ENCODE data around the gene SHISAL2B. TPM values are rescaled to one million over a fixed set of nuclear protein-coding genes. Genes with fewer than 3 reads are reported as not detected.
"Not testable (repeated sequence)": the region's sequence is repeated elsewhere in the genome, so short reads cannot be mapped to it uniquely, and the experiment has no call there.

The SHISAL2B gene
- not detected for total RNA-seq
- long read RNA-seq, result 0 reads

GRCh38 chr5:64690417-64691151 lies at the start of gene SHISAL2B:
TSS of gene SHISAL2B (plus strand) at chr5:64690503. CDS start at chr5:64690624, 121 bp downstream.
- no peak for DNase-seq (ENCODE audit: low spot score)
- intact Hi-C loops (cut with DNase I), result no loop called here

- DNase-seq (ENCODE audit: low spot score), result no peak
- intact Hi-C loops (cut with DNase I), result no loop called here
Observed at GRCh38 chr5:64644831-64645230, 45.5 kb upstream of the SHISAL2B start.

- DNase-seq (ENCODE audit: low spot score), result no peak
- intact Hi-C loops (cut with DNase I), result no loop called here
Observed at GRCh38 chr5:64646169-64646568, 44.1 kb upstream of the SHISAL2B start.

- DNase-seq (ENCODE audit: low spot score), result no peak
- intact Hi-C loops (cut with DNase I), result no loop called here
Observed at GRCh38 chr5:64649512-64649911, 40.8 kb upstream of the SHISAL2B start.

GRCh38 chr5:64653766-64654560 lies 36.3 kb upstream of the SHISAL2B start:
- DNase-seq (ENCODE audit: low spot score), result no peak
- intact Hi-C loops (cut with DNase I), result no loop called here

- no peak for DNase-seq (ENCODE audit: low spot score)
- intact Hi-C loops (cut with DNase I), result no loop called here
Observed at GRCh38 chr5:64654561-64654938, 35.8 kb upstream of the SHISAL2B start.

- DNase-seq (ENCODE audit: low spot score), result no peak
- intact Hi-C loops (cut with DNase I), result no loop called here
Observed at GRCh38 chr5:64655596-64655995, 34.7 kb upstream of the SHISAL2B start.

- intact Hi-C loops (cut with DNase I), result no loop called here
- DNase-seq (ENCODE audit: low spot score), result no peak
Observed at GRCh38 chr5:64659289-64659688, 31.0 kb upstream of the SHISAL2B start.

GRCh38 chr5:64663181-64663580 lies 27.1 kb upstream of the SHISAL2B start:
- intact Hi-C loops (cut with DNase I); DNase-seq (ENCODE audit: low spot score): not testable (repeated sequence)

- DNase-seq (ENCODE audit: low spot score), result no peak
- intact Hi-C loops (cut with DNase I), result no loop called here
Observed at GRCh38 chr5:64665243-64665642, 25.1 kb upstream of the SHISAL2B start.

GRCh38 chr5:64666078-64666477 lies 24.2 kb upstream of the SHISAL2B start:
- intact Hi-C loops (cut with DNase I), result no loop called here
- DNase-seq (ENCODE audit: low spot score), result no peak

GRCh38 chr5:64667068-64667467 lies 23.2 kb upstream of the SHISAL2B start:
- intact Hi-C loops (cut with DNase I), result no loop called here
- no peak for DNase-seq (ENCODE audit: low spot score)

- no peak for DNase-seq (ENCODE audit: low spot score)
- intact Hi-C loops (cut with DNase I), result no loop called here
Observed at GRCh38 chr5:64670277-64670676, 20.0 kb upstream of the SHISAL2B start.

GRCh38 chr5:64671678-64672077 lies 18.6 kb upstream of the SHISAL2B start:
- intact Hi-C loops (cut with DNase I), result no loop called here
- no peak for DNase-seq (ENCODE audit: low spot score)

GRCh38 chr5:64678374-64678773 lies 11.9 kb upstream of the SHISAL2B start:
- intact Hi-C loops (cut with DNase I), result no loop called here

GRCh38 chr5:64680289-64680688 lies 10.0 kb upstream of the SHISAL2B start:
- intact Hi-C loops (cut with DNase I), result no loop called here

More at GRCh38 chr5:64678374-64678773, 11.9 kb upstream of the SHISAL2B start:
- no peak for DNase-seq (ENCODE audit: low spot score)

GRCh38 chr5:64682608-64683007 lies 7.7 kb upstream of the SHISAL2B start:
- intact Hi-C loops (cut with DNase I), result no loop called here
- no peak for DNase-seq (ENCODE audit: low spot score)

More at GRCh38 chr5:64680289-64680688, 10.0 kb upstream of the SHISAL2B start:
- no peak for DNase-seq (ENCODE audit: low spot score)

GRCh38 chr5:64685866-64686265 lies 4.4 kb upstream of the SHISAL2B start:
- intact Hi-C loops (cut with DNase I), result no loop called here
- DNase-seq (ENCODE audit: low spot score), result no peak

- intact Hi-C loops (cut with DNase I), result no loop called here
- no peak for DNase-seq (ENCODE audit: low spot score)
Observed at GRCh38 chr5:64688391-64688790, 1.9 kb upstream of the SHISAL2B start.

- intact Hi-C loops (cut with DNase I), result no loop called here
- no peak for DNase-seq (ENCODE audit: low spot score)
Observed at GRCh38 chr5:64688965-64689364, 1.3 kb upstream of the SHISAL2B start.

- intact Hi-C loops (cut with DNase I), result no loop called here
- DNase-seq (ENCODE audit: low spot score), result no peak
Observed at GRCh38 chr5:64690104-64690416, 243 bp upstream of the SHISAL2B start.
